A673 (cell line): ENCODE measurements around the gene FIBIN. TPM values are rescaled to one million over a fixed set of nuclear protein-coding genes. Genes with fewer than 3 reads are reported as not detected.

Experiments used
- BruUV-seq: library from RNA; stranded (reverse); fragments of 400-500 nt; replicated peaks from 2 replicates; lab custom pipeline; 2021; lab: Mats Ljungman, UMichigan
- CTCF ChIA-PET: fragments of 300-600 bp; sonication (Branson Sonifier 250); formaldehyde crosslinking; loops from one replicate; lab custom pipeline; 2022; ENCODE audit warnings: antibody characterized with exemption; lab: Charles Lee
- POLR2A ChIA-PET: fragments of 300-600 bp; sonication (Branson Sonifier 250); formaldehyde crosslinking; loops from one replicate; lab custom pipeline; 2022; ENCODE audit warnings: antibody characterized with exemption; ENCODE audit not compliant: low non-redundant PET; lab: Charles Lee
- DNase-seq: peaks from one replicate; pipeline ENCODE4 v3.0.0-alpha.2; 2015; ENCODE audit warnings: low spot score
- H3K27ac ChIP-seq: fragments of 200-600 bp; sonication (generic); 2 replicates; pipeline ENCODE4 v1.5.1; 2016; ENCODE audit warnings: mixed run types, low read depth, mild to moderate bottlenecking, mixed read lengths, antibody characterized with exemption, low read length; ENCODE audit not compliant: poor library complexity, severe bottlenecking
- H3K27me3 ChIP-seq: fragments of 200-600 bp; sonication (generic); replicated peaks from 2 replicates; pipeline ENCODE4 v1.6.1; 2017; ENCODE audit warnings: mixed run types, low read depth, mild to moderate bottlenecking, mixed read lengths, antibody characterized with exemption, low read length; ENCODE audit not compliant: insufficient read depth, poor library complexity
- H3K36me3 ChIP-seq: fragments of 200-600 bp; sonication (generic); 2 replicates; pipeline ENCODE4 v1.6.1; 2016; ENCODE audit warnings: mixed run types, mild to moderate bottlenecking, mixed read lengths, antibody characterized with exemption, low read length; ENCODE audit not compliant: insufficient read depth, poor library complexity, severe bottlenecking
- H3K4me1 ChIP-seq: fragments of 200-600 bp; sonication (generic); 2 replicates; pipeline ENCODE4 v1.6.1; 2017; ENCODE audit warnings: mixed run types, mild to moderate bottlenecking, mixed read lengths, antibody characterized with exemption, low read length; ENCODE audit not compliant: insufficient read depth, poor library complexity, severe bottlenecking
- H3K4me3 ChIP-seq: fragments of 200-600 bp; sonication (generic); 2 replicates; pipeline ENCODE4 v1.5.1; 2016; ENCODE audit warnings: low read depth, mixed run types, mild to moderate bottlenecking, mixed read lengths, low read length; ENCODE audit not compliant: poor library complexity, severe bottlenecking
- H3K9me3 ChIP-seq: fragments of 200-600 bp; sonication (generic); 2 replicates; pipeline ENCODE4 v1.6.1; 2016; ENCODE audit warnings: mixed run types, low read depth, mild to moderate bottlenecking, mixed read lengths, antibody characterized with exemption, low read length; ENCODE audit not compliant: poor library complexity, severe bottlenecking
- EZH2 ChIP-seq: fragments of 200-600 bp; sonication (generic); IDR thresholded peaks from 2 replicates; pipeline ENCODE4 v1.6.1; 2017; ENCODE audit warnings: borderline replicate concordance, low read depth, mild to moderate bottlenecking, mixed read lengths, antibody characterized with exemption, low read length; ENCODE audit not compliant: poor library complexity, severe bottlenecking
- intact Hi-C: fragments of 100-400 bp; cut with micrococcal nuclease; formaldehyde crosslinking; loops from one replicate; pipeline ENCODE4 v1.10.0; 2022; ENCODE audit not compliant: unreplicated experiment
- total RNA-seq: library from RNA; stranded (reverse); gene quantifications from 2 replicates; pipeline ENCODE4 v1.2.3, GENCODE V29; 2021
- TF ChIP-seq, protein P1 (sequence below): fragments of 300-800, 200-600 bp; sonication (generic); conservative IDR thresholded peaks from 2 replicates; pipeline ENCODE4 v1.5.1; 2017; ENCODE audit warnings: low read depth, mild to moderate bottlenecking, antibody characterized with exemption, low read length, moderate library complexity, mixed read lengths

The FIBIN gene
- total RNA-seq, 1 experiment from 2014 or later: 0.15 TPM

DNA sequence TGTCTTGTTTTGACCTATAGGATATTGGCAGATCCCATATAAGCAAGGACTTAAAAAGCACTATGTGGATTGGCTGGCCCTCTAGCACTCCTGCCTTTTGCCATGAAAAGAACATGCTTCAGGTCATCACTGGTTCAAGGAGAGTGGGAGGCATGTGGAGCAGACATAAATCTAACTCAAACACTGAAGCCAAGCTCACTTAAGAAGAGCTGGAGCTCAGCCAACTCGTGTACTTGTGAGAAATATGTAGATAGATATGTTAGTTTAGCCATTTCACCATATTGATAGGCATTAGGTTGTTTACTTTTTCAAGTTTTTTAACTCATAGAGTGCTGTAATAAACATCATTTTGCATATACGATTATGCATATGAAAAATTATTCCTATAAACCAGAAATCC lies 26.8 kb downstream of the FIBIN start:
- peaks cover 52% of the 10 kb centered on the region for H3K27me3 ChIP-seq
- no peak overlapping the region for H3K4me3 ChIP-seq
- no peak for TF ChIP-seq EZH2
- TF ChIP-seq, protein P1, sequence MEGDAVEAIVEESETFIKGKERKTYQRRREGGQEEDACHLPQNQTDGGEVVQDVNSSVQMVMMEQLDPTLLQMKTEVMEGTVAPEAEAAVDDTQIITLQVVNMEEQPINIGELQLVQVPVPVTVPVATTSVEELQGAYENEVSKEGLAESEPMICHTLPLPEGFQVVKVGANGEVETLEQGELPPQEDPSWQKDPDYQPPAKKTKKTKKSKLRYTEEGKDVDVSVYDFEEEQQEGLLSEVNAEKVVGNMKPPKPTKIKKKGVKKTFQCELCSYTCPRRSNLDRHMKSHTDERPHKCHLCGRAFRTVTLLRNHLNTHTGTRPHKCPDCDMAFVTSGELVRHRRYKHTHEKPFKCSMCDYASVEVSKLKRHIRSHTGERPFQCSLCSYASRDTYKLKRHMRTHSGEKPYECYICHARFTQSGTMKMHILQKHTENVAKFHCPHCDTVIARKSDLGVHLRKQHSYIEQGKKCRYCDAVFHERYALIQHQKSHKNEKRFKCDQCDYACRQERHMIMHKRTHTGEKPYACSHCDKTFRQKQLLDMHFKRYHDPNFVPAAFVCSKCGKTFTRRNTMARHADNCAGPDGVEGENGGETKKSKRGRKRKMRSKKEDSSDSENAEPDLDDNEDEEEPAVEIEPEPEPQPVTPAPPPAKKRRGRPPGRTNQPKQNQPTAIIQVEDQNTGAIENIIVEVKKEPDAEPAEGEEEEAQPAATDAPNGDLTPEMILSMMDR: no peak
- ChIA-PET CTCF (no interaction called here), POLR2A (no interaction called here)
- H3K9me3 ChIP-seq: no peaks in the 10 kb centered on the region
- no peaks in the 10 kb centered on the region for H3K4me1 ChIP-seq
- H3K36me3 ChIP-seq: no peaks in the 10 kb centered on the region
- intact Hi-C loops: no loop called here
- BruUV-seq: no TSS peak
- peak; percentile 44 for DNase-seq
- no peak overlapping the region for H3K27ac ChIP-seq

DNA sequence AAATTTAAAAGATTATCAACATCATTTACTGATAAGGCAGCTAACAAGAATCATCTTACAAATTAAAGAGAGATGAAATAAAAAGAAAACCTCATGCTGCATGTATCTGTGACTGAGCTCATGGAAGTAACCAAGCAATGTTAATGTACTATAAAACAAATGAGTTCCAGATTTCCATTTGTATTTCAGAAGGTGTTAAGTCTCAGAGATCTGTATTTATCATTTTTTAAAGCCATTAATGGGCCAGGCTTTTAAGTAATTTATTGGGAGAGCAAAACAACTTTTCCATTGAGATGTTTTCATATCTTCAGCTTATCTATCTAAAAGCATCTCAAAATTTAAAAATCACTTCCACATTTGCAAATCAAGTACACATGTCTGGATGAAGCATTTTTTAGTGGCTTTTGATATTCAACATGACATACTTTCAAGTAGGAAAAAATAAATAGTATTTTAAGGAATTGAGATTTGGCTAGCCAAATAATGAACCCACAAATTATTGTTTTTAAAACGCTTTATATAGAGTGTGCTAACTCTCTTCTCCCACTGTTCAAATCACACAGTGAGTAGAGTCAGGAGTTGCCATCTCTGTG lies 28.8 kb downstream of the FIBIN start:
- intact Hi-C loops: no loop called here
- peaks cover 68% of the 10 kb centered on the region for H3K27me3 ChIP-seq
- no peak overlapping the region for H3K4me3 ChIP-seq
- TF ChIP-seq EZH2: no peak
- TF ChIP-seq, protein P1: no peak
- no peaks in the 10 kb centered on the region for H3K4me1 ChIP-seq
- POLR2A ChIA-PET: interaction anchor here (0.6 kb wide), 1 partner anchor 9 kb away, joined by 4 read pairs; no protein-coding TSS in a partner anchor
- DNase-seq: no peak
- no peaks in the 10 kb centered on the region for H3K36me3 ChIP-seq
- H3K27ac ChIP-seq: no peak overlapping the region
- H3K9me3 ChIP-seq: no peaks in the 10 kb centered on the region
- BruUV-seq: no TSS peak
- CTCF ChIA-PET: no interaction called here

DNA sequence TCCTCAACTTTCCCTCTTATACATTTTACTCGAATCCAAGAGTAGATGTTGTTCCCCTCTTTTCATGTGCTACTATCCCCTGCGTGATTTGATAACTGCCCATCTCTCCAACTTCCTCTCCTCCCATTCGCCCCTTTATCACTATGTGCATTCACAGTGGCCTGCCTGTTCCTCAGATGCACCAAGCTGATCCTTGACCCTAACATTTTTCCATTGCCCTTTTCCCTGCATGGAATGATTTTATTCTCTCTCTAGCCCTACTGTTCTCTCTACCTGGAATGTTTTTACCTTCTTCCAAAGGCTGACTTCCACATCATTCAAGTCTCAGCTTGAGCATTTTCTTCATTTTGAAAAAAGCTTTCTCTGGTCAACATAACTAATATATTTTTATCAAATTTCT lies 31.0 kb downstream of the FIBIN start:
- CTCF ChIA-PET: no interaction called here
- TF ChIP-seq, protein P1: no peak
- TF ChIP-seq EZH2: no peak
- H3K27ac ChIP-seq: no peak overlapping the region
- POLR2A ChIA-PET: no interaction called here
- no peaks in the 10 kb centered on the region for H3K9me3 ChIP-seq
- H3K36me3 ChIP-seq: no peaks in the 10 kb centered on the region
- no peak for DNase-seq
- no TSS peak for BruUV-seq
- intact Hi-C loops: no loop called here
- peaks cover 81% of the 10 kb centered on the region for H3K27me3 ChIP-seq
- H3K4me1 ChIP-seq: no peaks in the 10 kb centered on the region
- no peak overlapping the region for H3K4me3 ChIP-seq
